ENCODE measurements around the gene MAPRE2. TPM values are rescaled to one million over a fixed set of nuclear protein-coding genes. Genes with fewer than 3 reads are reported as not detected.
"Not testable (repeated sequence)": the region's sequence is repeated elsewhere in the genome, so short reads cannot be mapped to it uniquely, and the experiment has no call there.

Gene MAPRE2
- total and polyA plus RNA-seq, 5 donors: 52.8 to 108 (median 89.8) TPM

GRCh38 chr18:35137632-35138031 is 96.4 kb downstream of the MAPRE2 start:
- Histone ChIP-seq H3K27me3 (ENCODE audit: control insufficient read depth, insufficient read depth) (no peaks in the 10 kb centered on the region), H3K4me3 (ENCODE audit: low read length) (no peak overlapping the region), H3K27ac (ENCODE audit: low read length) (no peak overlapping the region), H3K4me1 (ENCODE audit: control insufficient read depth, insufficient read depth, low read length) (peaks cover 9% of the 10 kb centered on the region), H3K9me3 (ENCODE audit: control insufficient read depth, low read length) (no peaks in the 10 kb centered on the region)
- ATAC-seq (no peak), DNase-seq (no peak)
- intact Hi-C loops (cut with DNase I): loop anchor here in 2 of 4 donors (10.0 kb wide), 1 partner anchor 93 kb away; the partner anchor contains the start of gene MAPRE2 (in 2 of the 2)
- WGBS: 85% methylated on average over 10 of the region's 10 CpGs

DNA sequence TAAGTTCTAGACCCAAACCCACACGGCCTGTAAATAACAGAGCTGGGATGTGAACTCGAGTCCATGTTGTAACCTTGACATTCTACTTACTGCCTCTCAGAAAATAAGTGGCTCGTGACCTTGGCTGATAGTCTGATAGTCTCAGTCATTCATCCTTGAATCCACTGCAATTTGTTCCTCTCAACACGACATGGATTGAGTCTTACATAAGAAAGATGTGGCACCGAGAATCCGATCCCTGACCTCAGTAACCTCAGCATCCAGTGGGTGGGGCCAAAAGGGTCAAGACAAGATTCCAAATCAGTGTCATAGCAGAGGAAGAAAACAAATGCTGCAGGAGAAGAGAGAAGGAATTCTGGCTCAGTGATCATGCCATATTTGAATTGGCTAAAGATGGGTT is 97.6 kb downstream of the MAPRE2 start:
- 57% methylated on average over 6 of the region's 6 CpGs for WGBS
- no peak for DNase-seq
- Histone ChIP-seq H3K27me3 (ENCODE audit: control insufficient read depth, insufficient read depth) (no peaks in the 10 kb centered on the region), H3K4me1 (ENCODE audit: control insufficient read depth, insufficient read depth, low read length) (peaks cover 9% of the 10 kb centered on the region), H3K27ac (ENCODE audit: low read length) (no peak overlapping the region), H3K4me3 (ENCODE audit: low read length) (no peak overlapping the region), H3K9me3 (ENCODE audit: control insufficient read depth, low read length) (no peaks in the 10 kb centered on the region)
- intact Hi-C loops (cut with DNase I): loop anchor here in 2 of 4 donors (10.0 kb wide), 1 partner anchor 94 kb away; the partner anchor contains the start of gene MAPRE2 (in 2 of the 2)
- no peak for ATAC-seq

DNA sequence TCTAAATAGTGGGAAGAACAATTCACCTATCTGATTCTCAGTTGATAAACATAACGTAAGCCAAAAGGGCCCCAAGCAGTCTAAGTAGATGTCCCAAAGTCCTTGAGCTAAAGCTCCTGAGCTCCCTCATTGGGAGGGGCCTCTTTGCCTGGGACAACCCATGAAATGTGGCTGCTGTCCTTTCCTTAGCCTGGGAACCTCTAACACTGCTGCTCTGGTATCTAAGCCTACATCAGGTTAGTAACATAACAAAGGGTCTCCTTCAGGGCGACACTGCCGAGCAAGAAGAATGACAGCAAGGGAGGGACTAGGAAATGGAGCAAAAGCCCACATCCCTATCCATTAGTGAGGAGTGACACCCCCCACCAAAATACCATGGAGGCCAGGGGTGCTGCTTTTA is 98.3 kb downstream of the MAPRE2 start:
- peaks cover 9% of the 10 kb centered on the region for H3K4me1 ChIP-seq (ENCODE audit: control insufficient read depth, insufficient read depth, low read length)
- no peak overlapping the region for H3K27ac ChIP-seq (ENCODE audit: low read length)
- no peaks in the 10 kb centered on the region for H3K27me3 ChIP-seq (ENCODE audit: control insufficient read depth, insufficient read depth)
- no peak for ATAC-seq
- intact Hi-C loops (cut with DNase I): loop anchor here in 2 of 4 donors (10.0 kb wide), 1 partner anchor 95 kb away; the partner anchor contains the start of gene MAPRE2 (in 2 of the 2)
- no peak overlapping the region for H3K4me3 ChIP-seq (ENCODE audit: low read length)
- no peaks in the 10 kb centered on the region for H3K9me3 ChIP-seq (ENCODE audit: control insufficient read depth, low read length)
- DNase-seq: no peak
- WGBS: 83% methylated on average over 3 of the region's 3 CpGs

GRCh38 chr18:35141077-35141476 is 99.9 kb downstream of the MAPRE2 start:
- DNase-seq (no peak), ATAC-seq (no peak)
- WGBS: 92% methylated on average over 4 of the region's 4 CpGs
- H3K27ac ChIP-seq (ENCODE audit: low read length): no peak overlapping the region
- intact Hi-C loops (cut with DNase I): loop anchor here (5.0 to 10.0 kb wide), 3 partner anchors 99 to 136 kb away; partner anchors contain the start of gene MAPRE2 (in 1 of the 4)
- no peaks in the 10 kb centered on the region for H3K27me3 ChIP-seq (ENCODE audit: control insufficient read depth, insufficient read depth)
- no peaks in the 10 kb centered on the region for H3K9me3 ChIP-seq (ENCODE audit: control insufficient read depth, low read length)
- peaks cover 5% of the 10 kb centered on the region for H3K4me1 ChIP-seq (ENCODE audit: control insufficient read depth, insufficient read depth, low read length)
- H3K4me3 ChIP-seq (ENCODE audit: low read length): no peak overlapping the region

- H3K4me1 ChIP-seq (ENCODE audit: control insufficient read depth, insufficient read depth, low read length): peaks cover 5% of the 10 kb centered on the region
- no peak for DNase-seq
- no peaks in the 10 kb centered on the region for H3K27me3 ChIP-seq (ENCODE audit: control insufficient read depth, insufficient read depth)
- H3K4me3 ChIP-seq (ENCODE audit: low read length): no peak overlapping the region
- no peak for ATAC-seq
- no peak overlapping the region for H3K27ac ChIP-seq (ENCODE audit: low read length)
- no peaks in the 10 kb centered on the region for H3K9me3 ChIP-seq (ENCODE audit: control insufficient read depth, low read length)
- 93% methylated on average over 6 of the region's 6 CpGs for WGBS
- intact Hi-C loops (cut with DNase I): loop anchor here (5.0 to 10.0 kb wide), 3 partner anchors 99 to 137 kb away; partner anchors contain the start of gene MAPRE2 (in 1 of the 4)
These were observed 100.5 kb downstream of the MAPRE2 start for GRCh38 chr18:35141567-35142274.

GRCh38 chr18:35142275-35142615 is 101.0 kb downstream of the MAPRE2 start:
- no peaks in the 10 kb centered on the region for H3K9me3 ChIP-seq (ENCODE audit: control insufficient read depth, low read length)
- H3K4me1 ChIP-seq (ENCODE audit: control insufficient read depth, insufficient read depth, low read length): peaks cover 5% of the 10 kb centered on the region
- WGBS: 79% methylated on average over 1 of the region's 1 CpG
- no peak overlapping the region for H3K4me3 ChIP-seq (ENCODE audit: low read length)
- intact Hi-C loops (cut with DNase I): loop anchor here (5.0 to 10.0 kb wide), 3 partner anchors 100 to 137 kb away; partner anchors contain the start of gene MAPRE2 (in 1 of the 4)
- no peaks in the 10 kb centered on the region for H3K27me3 ChIP-seq (ENCODE audit: control insufficient read depth, insufficient read depth)
- ATAC-seq: no peak
- no peak overlapping the region for H3K27ac ChIP-seq (ENCODE audit: low read length)
- no peak for DNase-seq

DNA sequence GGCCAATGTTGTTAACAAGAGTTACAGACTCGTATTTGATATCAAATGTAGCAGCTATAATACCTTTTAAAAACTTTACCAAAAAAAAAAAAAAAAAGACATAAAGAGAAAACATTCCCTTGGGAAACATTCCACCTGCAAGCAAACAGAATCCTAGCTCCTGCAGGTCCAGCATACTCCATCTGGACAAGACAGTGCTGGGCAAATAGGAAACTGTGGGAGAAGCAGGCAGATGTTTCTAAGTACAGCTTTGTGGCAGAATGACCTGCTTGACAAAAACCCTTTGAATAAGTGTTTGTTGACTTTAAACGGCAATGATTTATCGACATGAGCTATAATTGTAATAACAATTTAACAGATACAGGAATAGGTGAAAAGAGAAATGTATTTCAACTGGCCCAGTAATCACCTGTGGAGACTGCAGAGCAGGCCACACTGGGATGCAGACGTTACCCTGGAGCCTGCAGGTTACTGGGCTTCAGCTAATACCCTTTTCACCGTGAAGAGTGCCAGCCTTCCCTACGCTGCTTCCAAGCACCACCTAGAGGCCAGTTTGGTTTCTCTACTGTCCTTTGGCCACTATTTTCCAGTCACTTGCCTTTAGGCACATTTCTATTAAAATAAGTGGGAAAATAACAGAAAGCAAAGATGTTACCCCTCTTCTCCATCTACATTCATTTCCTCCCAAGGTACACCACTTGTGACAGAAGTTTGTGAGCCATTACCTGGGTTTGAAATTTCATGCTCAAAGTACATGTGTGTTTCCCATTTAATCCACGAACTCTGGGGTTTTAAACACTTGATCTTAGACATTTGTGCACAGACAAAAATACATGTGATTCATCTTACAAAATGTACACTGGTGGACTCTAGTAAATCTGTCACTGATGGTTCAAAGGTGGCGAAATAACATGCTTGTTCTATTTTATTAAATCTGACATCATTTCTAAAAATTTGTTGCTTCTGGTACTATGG is 102.7 kb downstream of the MAPRE2 start:
- no peak overlapping the region for H3K4me3 ChIP-seq (ENCODE audit: low read length)
- intact Hi-C loops (cut with DNase I): loop anchor here (5.0 to 10.0 kb wide), 3 partner anchors 102 to 139 kb away; partner anchors contain the start of gene MAPRE2 (in 1 of the 4)
- peak in 1 of 3 donors; percentile 69 for DNase-seq
- peak; percentile 93 for ATAC-seq
- no peak overlapping the region for H3K27ac ChIP-seq (ENCODE audit: low read length)
- WGBS: 51% methylated on average over 8 of the region's 8 CpGs
- H3K9me3 ChIP-seq (ENCODE audit: control insufficient read depth, low read length): no peaks in the 10 kb centered on the region
- no peaks in the 10 kb centered on the region for H3K27me3 ChIP-seq (ENCODE audit: control insufficient read depth, insufficient read depth)
- no peaks in the 10 kb centered on the region for H3K4me1 ChIP-seq (ENCODE audit: control insufficient read depth, insufficient read depth, low read length)

DNA sequence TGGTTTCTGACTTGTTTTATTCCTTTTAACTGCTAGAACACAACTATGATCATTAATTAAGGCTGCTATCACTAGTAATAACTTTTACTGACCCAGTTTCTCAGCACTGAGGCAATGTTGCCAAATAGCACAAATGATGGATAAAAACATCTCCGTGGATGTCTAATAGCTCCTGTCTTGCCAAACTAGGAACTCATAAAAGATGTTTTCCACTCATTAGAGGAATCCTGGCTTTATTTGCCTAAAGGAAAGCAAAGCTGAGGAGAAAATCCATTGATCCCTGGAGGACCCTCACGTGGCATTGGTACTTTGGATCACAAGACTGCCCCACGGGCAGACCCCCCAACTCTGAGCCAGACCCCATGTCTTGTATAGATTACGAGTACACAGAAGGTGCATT is 103.5 kb downstream of the MAPRE2 start:
- no peaks in the 10 kb centered on the region for H3K27me3 ChIP-seq (ENCODE audit: control insufficient read depth, insufficient read depth)
- intact Hi-C loops (cut with DNase I): loop anchor here (5.0 to 10.0 kb wide), 3 partner anchors 102 to 140 kb away; partner anchors contain the start of gene MAPRE2 (in 1 of the 4)
- ATAC-seq (no peak), DNase-seq (no peak)
- no peaks in the 10 kb centered on the region for H3K9me3 ChIP-seq (ENCODE audit: control insufficient read depth, low read length)
- no peak overlapping the region for H3K27ac ChIP-seq (ENCODE audit: low read length)
- 59% methylated on average over 4 of the region's 4 CpGs for WGBS
- no peak overlapping the region for H3K4me3 ChIP-seq (ENCODE audit: low read length)
- H3K4me1 ChIP-seq (ENCODE audit: control insufficient read depth, insufficient read depth, low read length): no peaks in the 10 kb centered on the region

- DNase-seq; H3K4me1 ChIP-seq (ENCODE audit: control insufficient read depth, insufficient read depth, low read length); ATAC-seq; H3K9me3 ChIP-seq (ENCODE audit: control insufficient read depth, low read length); intact Hi-C loops (cut with DNase I); H3K4me3 ChIP-seq (ENCODE audit: low read length); H3K27me3 ChIP-seq (ENCODE audit: control insufficient read depth, insufficient read depth); H3K27ac ChIP-seq (ENCODE audit: low read length): not testable (repeated sequence)
- WGBS: 96% methylated on average over 3 of the region's 3 CpGs
These were observed 109.0 kb downstream of the MAPRE2 start for GRCh38 chr18:35150195-35150594.

DNA sequence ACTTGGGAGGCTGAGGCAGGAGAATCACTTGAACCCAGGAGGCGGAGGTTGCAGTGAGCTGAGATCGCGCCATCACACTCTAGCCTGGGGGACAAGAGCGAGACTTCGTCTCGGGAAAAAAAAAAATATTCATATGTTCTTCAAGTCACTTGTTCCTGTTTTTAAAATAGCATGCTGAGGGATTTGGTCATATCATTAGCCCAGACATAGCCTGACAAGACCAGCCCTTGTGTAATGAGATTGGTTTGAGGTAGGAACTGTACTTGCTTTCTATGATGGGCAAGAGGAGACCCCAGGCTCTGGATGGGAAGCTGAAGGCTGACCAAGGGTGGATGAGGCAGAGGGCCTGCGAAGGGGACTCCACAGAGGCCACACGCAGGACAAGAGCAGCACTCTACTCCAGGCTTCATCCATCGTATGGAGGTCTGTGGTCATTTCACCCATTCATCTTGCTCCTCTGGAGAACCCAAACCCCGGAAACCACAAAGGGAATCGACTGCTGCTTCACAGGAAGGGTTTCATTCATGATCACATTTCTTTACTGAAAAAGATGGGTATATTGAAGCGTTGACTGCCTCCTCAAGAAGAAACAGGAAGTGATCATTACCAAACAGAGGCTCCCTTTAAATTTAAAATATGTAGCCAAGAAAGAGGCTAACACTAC is 112.5 kb downstream of the MAPRE2 start:
- no peak for DNase-seq
- no peaks in the 10 kb centered on the region for H3K4me1 ChIP-seq (ENCODE audit: control insufficient read depth, insufficient read depth, low read length)
- H3K9me3 ChIP-seq (ENCODE audit: control insufficient read depth, low read length): no peaks in the 10 kb centered on the region
- no peak overlapping the region for H3K4me3 ChIP-seq (ENCODE audit: low read length)
- 89% methylated on average over 12 of the region's 12 CpGs for WGBS
- intact Hi-C loops (cut with DNase I): no loop called here
- H3K27ac ChIP-seq (ENCODE audit: low read length): no peak overlapping the region
- peak in 1 of 2 donors; percentile 33 for ATAC-seq
- no peaks in the 10 kb centered on the region for H3K27me3 ChIP-seq (ENCODE audit: control insufficient read depth, insufficient read depth)

Data from right cardiac atrium (tissue), 5 donors.